Measurements from ENCODE around the gene ABCB9. TPM values are rescaled to one million over a fixed set of nuclear protein-coding genes. Genes with fewer than 3 reads are reported as not detected.

Gene ABCB9
- total RNA-seq, 1 donor from 2014 or later: 1.9 TPM

DNA sequence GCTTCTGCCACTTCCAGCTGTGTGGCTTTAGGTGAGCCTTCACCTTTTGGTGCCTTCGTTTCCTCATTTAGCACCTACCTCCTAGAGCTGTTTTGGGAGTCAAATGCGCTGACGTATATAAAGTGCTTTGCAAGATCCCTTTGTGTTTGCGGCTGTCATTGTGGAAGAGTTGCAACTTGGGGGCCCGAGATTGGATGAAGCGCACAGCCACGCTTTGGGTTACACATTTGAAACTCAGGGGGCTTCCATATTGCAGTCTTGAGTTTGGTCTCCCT, 13.6 kb upstream of the ABCB9 start:
- peak overlapping the region; percentile 80 for H3K9ac ChIP-seq
- Mint-ChIP-seq H3K27ac (peak overlapping the region; percentile 97), H3K36me3 (peaks cover 4% of the 10 kb centered on the region), H3K27me3 (ENCODE audit: insufficient read depth, low read depth) (no peaks in the 10 kb centered on the region), H3K9me3 (no peaks in the 10 kb centered on the region), H3K4me3 (peak overlapping the region; percentile 94), H3K4me1 (peaks cover 49% of the 10 kb centered on the region)
- H3K4me2 ChIP-seq: peak overlapping the region; percentile 95
- H3K4me1 ChIP-seq: peaks cover 18% of the 10 kb centered on the region
- H3K4me3 ChIP-seq: peak overlapping the region; percentile 92
- peaks cover 42% of the 10 kb centered on the region for H3K79me2 ChIP-seq (ENCODE audit: low read depth)
- TF ChIP-seq, protein P1, sequence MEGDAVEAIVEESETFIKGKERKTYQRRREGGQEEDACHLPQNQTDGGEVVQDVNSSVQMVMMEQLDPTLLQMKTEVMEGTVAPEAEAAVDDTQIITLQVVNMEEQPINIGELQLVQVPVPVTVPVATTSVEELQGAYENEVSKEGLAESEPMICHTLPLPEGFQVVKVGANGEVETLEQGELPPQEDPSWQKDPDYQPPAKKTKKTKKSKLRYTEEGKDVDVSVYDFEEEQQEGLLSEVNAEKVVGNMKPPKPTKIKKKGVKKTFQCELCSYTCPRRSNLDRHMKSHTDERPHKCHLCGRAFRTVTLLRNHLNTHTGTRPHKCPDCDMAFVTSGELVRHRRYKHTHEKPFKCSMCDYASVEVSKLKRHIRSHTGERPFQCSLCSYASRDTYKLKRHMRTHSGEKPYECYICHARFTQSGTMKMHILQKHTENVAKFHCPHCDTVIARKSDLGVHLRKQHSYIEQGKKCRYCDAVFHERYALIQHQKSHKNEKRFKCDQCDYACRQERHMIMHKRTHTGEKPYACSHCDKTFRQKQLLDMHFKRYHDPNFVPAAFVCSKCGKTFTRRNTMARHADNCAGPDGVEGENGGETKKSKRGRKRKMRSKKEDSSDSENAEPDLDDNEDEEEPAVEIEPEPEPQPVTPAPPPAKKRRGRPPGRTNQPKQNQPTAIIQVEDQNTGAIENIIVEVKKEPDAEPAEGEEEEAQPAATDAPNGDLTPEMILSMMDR (IDR thresholded peaks at IDR 0.05): no peak
- TF ChIP-seq EZH2phosphoT487 (IDR thresholded peaks at IDR 0.05): no peak
- no peak for TF ChIP-seq EZH2 (IDR thresholded peaks at IDR 0.05)
- H3K36me3 ChIP-seq: no peaks in the 10 kb centered on the region
- peak; percentile 34 for DNase-seq (ENCODE audit: low spot score)
- H3K27ac ChIP-seq: no peak overlapping the region
- H3K27me3 ChIP-seq: no peaks in the 10 kb centered on the region
- H4K20me1 ChIP-seq (ENCODE audit: low read depth): peaks cover 20% of the 10 kb centered on the region
- peak overlapping the region; percentile 86 for H2AFZ ChIP-seq (replicated peaks)
- H3K9me3 ChIP-seq (ENCODE audit: low read depth): no peaks in the 10 kb centered on the region
- H3F3A ChIP-seq (ENCODE audit: low read depth): peaks cover 1% of the 10 kb centered on the region

DNA sequence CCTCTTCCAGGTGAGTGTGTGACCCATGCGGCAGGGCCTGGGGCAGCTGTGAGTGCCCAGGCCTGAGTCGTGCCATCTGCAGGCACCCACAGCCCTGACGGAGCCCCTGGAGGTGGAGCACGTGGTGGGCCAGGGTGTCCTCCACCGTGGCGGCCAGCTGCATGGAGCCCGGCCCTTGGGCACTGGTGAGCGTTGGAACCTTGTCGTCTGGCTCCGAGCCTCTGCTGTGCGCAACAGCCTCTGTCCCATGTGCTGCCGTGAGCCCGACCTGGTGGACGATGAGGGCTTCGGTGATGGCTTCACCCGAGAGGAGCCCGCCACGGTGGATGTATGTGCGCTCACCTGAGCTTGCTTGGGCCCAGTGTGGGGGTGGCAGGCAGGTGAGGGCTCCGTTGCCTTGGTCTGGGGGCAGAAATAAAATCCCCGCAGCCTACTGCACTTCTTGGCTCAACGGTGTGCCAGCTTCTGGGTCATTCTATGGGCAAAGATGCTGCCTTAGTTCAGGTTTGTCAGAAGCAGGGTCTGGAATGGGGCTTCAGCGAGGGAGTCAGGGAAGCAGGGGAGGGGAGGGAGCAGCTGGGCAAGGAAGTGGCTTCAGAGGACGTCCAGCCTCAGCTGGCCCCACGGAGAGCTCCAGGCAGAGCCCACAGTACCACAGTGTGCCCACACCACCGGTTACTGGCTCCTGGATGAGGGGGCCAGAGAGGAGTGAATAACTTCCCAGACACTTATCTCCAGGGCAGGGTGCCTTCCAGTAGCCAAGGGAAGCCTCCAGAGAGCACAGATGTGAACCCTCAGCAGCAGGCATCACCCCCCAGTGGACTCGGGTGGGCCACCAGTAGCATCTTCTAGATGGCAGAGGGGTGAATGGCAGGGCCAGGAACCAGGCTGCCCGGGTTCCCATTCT, 13.0 kb upstream of the ABCB9 start:
- TF ChIP-seq EZH2phosphoT487 (IDR thresholded peaks at IDR 0.05): no peak
- TF ChIP-seq, protein P1 (IDR thresholded peaks at IDR 0.05): no peak
- no peak for TF ChIP-seq EZH2 (IDR thresholded peaks at IDR 0.05)
- Histone ChIP-seq H3K79me2 (ENCODE audit: low read depth) (peaks cover 42% of the 10 kb centered on the region), H3F3A (ENCODE audit: low read depth) (peaks cover 4% of the 10 kb centered on the region), H3K27ac (no peak overlapping the region), H3K4me3 (peak overlapping the region; percentile 92), H3K4me1 (peaks cover 18% of the 10 kb centered on the region), H3K4me2 (peak overlapping the region; percentile 95), H2AFZ (replicated peaks) (no peak overlapping the region), H4K20me1 (ENCODE audit: low read depth) (peaks cover 20% of the 10 kb centered on the region), H3K36me3 (no peaks in the 10 kb centered on the region), H3K9ac (no peak overlapping the region), H3K27me3 (no peaks in the 10 kb centered on the region), H3K9me3 (ENCODE audit: low read depth) (no peaks in the 10 kb centered on the region)
- no peaks in the 10 kb centered on the region for H3K9me3 Mint-ChIP-seq
- H3K36me3 Mint-ChIP-seq: peaks cover 4% of the 10 kb centered on the region
- H3K27me3 Mint-ChIP-seq (ENCODE audit: insufficient read depth, low read depth): no peaks in the 10 kb centered on the region
- peaks cover 43% of the 10 kb centered on the region for H3K4me1 Mint-ChIP-seq
- H3K4me3 Mint-ChIP-seq: peak overlapping the region; percentile 94
- H3K27ac Mint-ChIP-seq: no peak overlapping the region
- DNase-seq (ENCODE audit: low spot score): no peak

DNA sequence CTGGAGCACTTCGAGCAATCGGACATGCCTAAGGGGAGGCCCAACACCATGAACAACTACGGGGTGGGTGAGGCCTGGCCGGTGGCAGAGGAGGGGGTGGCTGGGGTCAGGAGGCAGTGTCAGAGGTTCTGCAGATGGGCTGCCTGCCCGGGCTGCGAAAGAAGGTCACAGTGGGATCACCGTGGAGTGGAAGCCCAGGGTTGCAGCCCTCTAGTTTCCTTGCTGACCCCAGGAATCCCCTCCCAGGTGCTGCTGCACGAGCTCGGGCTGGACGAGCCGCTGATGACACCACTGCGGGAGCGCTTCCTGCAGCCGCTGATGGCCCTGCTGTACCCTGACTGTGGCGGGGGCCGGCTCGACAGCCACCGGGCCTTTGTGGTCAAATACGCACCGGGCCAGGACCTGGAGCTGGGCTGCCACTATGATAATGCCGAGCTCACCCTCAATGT, 12.3 kb upstream of the ABCB9 start:
- H3K4me3 ChIP-seq: no peak overlapping the region
- Mint-ChIP-seq H3K9me3 (no peaks in the 10 kb centered on the region), H3K27me3 (ENCODE audit: insufficient read depth, low read depth) (no peaks in the 10 kb centered on the region), H3K4me3 (peak overlapping the region; percentile 71), H3K36me3 (peaks cover 4% of the 10 kb centered on the region), H3K4me1 (peaks cover 40% of the 10 kb centered on the region), H3K27ac (no peak overlapping the region)
- no peak overlapping the region for H2AFZ ChIP-seq (replicated peaks)
- TF ChIP-seq, protein P1 (IDR thresholded peaks at IDR 0.05): no peak
- TF ChIP-seq EZH2phosphoT487 (IDR thresholded peaks at IDR 0.05): no peak
- TF ChIP-seq EZH2 (IDR thresholded peaks at IDR 0.05): no peak
- no peaks in the 10 kb centered on the region for H3K9me3 ChIP-seq (ENCODE audit: low read depth)
- peaks cover 9% of the 10 kb centered on the region for H3F3A ChIP-seq (ENCODE audit: low read depth)
- H4K20me1 ChIP-seq (ENCODE audit: low read depth): peaks cover 17% of the 10 kb centered on the region
- H3K27me3 ChIP-seq: no peaks in the 10 kb centered on the region
- DNase-seq (ENCODE audit: low spot score): no peak
- no peaks in the 10 kb centered on the region for H3K36me3 ChIP-seq
- H3K9ac ChIP-seq: no peak overlapping the region
- peaks cover 42% of the 10 kb centered on the region for H3K79me2 ChIP-seq (ENCODE audit: low read depth)
- H3K27ac ChIP-seq: no peak overlapping the region
- H3K4me2 ChIP-seq: no peak overlapping the region
- peaks cover 18% of the 10 kb centered on the region for H3K4me1 ChIP-seq

All from neural progenitor cell (in vitro differentiated cells).